Epithelial cell of proximal tubule (primary cell): ENCODE data around the gene GAPT. TPM values are rescaled to one million over a fixed set of nuclear protein-coding genes. Genes with fewer than 3 reads are reported as not detected.

ENCODE experiments used
- DNase-seq: peaks from one replicate; pipeline ENCODE4 v3.0.0-alpha.2; 2011; ENCODE audit warnings: low read depth
- H3K4me3 ChIP-seq: 2 replicates; pipeline ENCODE4 v1.5.1; 2011; ENCODE audit warnings: low read depth, mild to moderate bottlenecking, low read length
- CTCF ChIP-seq: conservative IDR thresholded peaks from 2 replicates; pipeline ENCODE4 v1.5.1; 2012; ENCODE audit warnings: low read depth, mild to moderate bottlenecking, low read length
- total RNA-seq: library from RNA; depleted of rRNA; stranded (reverse); fragments of >200 nt; gene quantifications from 2 replicates; pipeline ENCODE4 v1.2.3, GENCODE V29; 2015

Gene GAPT
- total RNA-seq, 1 donor from 2014 or later: not detected

- DNase-seq: no peak
- no peak for TF ChIP-seq CTCF
- no peak overlapping the region for H3K4me3 ChIP-seq
These were observed 709 bp upstream of the GAPT start for GRCh38 chr5:58490402-58491050.

GRCh38 chr5:58493141-58493540, 1.9 kb downstream of the GAPT start:
- no peak overlapping the region for H3K4me3 ChIP-seq
- TF ChIP-seq CTCF: no peak
- no peak for DNase-seq

GRCh38 chr5:58496488-58496887, 5.3 kb downstream of the GAPT start:
- no peak overlapping the region for H3K4me3 ChIP-seq
- peak; percentile 57 for TF ChIP-seq CTCF
- no peak for DNase-seq

GRCh38 chr5:58497386-58497785, 6.2 kb downstream of the GAPT start:
- TF ChIP-seq CTCF: no peak
- H3K4me3 ChIP-seq: no peak overlapping the region
- no peak for DNase-seq

GRCh38 chr5:58497921-58498320, 6.7 kb downstream of the GAPT start:
- no peak for DNase-seq
- no peak for TF ChIP-seq CTCF
- no peak overlapping the region for H3K4me3 ChIP-seq

GRCh38 chr5:58498340-58498942, 7.2 kb downstream of the GAPT start:
- no peak overlapping the region for H3K4me3 ChIP-seq
- DNase-seq: no peak
- TF ChIP-seq CTCF: peak; percentile 90

- no peak for TF ChIP-seq CTCF
- no peak overlapping the region for H3K4me3 ChIP-seq
- DNase-seq: no peak
These were observed 8.0 kb downstream of the GAPT start for GRCh38 chr5:58499231-58499630.
